RWPE2 (cell line): ENCODE results near the gene CACNA1A.
"Not testable (repeated sequence)": the region's sequence is repeated elsewhere in the genome, so short reads cannot be mapped to it uniquely, and the experiment has no call there.

ENCODE experiments used
- ATAC-seq: fragments of 200-7000 bp; cut with Tn5 transposase; 3 replicates; pipeline ENCODE4 v1.9.1; 2021; ENCODE audit warnings: low read depth
- DNase-seq: peaks from one replicate; pipeline ENCODE4 v3.0.0-alpha.2; 2020; ENCODE audit warnings: low spot score
- H3K27ac ChIP-seq: fragments of 450-650 bp; 2 replicates; pipeline ENCODE4 v1.5.1; 2017; ENCODE audit warnings: mild to moderate bottlenecking; ENCODE audit not compliant: poor library complexity, severe bottlenecking
- H3K27me3 ChIP-seq: fragments of 250-450 bp; sonication (Bioruptor Pico); 2 replicates; pipeline ENCODE4 v1.5.1; 2021; ENCODE audit warnings: mild to moderate bottlenecking, moderate library complexity; ENCODE audit not compliant: insufficient read depth, poor library complexity, severe bottlenecking
- H3K36me3 ChIP-seq: fragments of 250-450 bp; sonication (Bioruptor Pico); 2 replicates; pipeline ENCODE4 v1.5.1; 2020; ENCODE audit warnings: low read depth, mild to moderate bottlenecking, moderate library complexity
- H3K4me1 ChIP-seq: fragments of 250-450 bp; sonication (Bioruptor Pico); 2 replicates; pipeline ENCODE4 v1.5.1; 2021; ENCODE audit warnings: mild to moderate bottlenecking, moderate library complexity; ENCODE audit not compliant: insufficient read depth, poor library complexity, severe bottlenecking
- H3K4me3 ChIP-seq: fragments of 250-450 bp; sonication (Bioruptor Pico); 2 replicates; pipeline ENCODE4 v1.5.1; 2021; ENCODE audit warnings: mild to moderate bottlenecking, moderate library complexity; ENCODE audit not compliant: severe bottlenecking
- H3K9me3 ChIP-seq: fragments of 250-450 bp; sonication (Bioruptor Pico); 2 replicates; pipeline ENCODE4 v1.5.1; 2021; ENCODE audit warnings: mild to moderate bottlenecking, moderate library complexity; ENCODE audit not compliant: severe bottlenecking
- CTCF ChIP-seq: fragments of 450-650 bp; IDR thresholded peaks from one replicate; pipeline ENCODE4 v1.5.1; 2017; ENCODE audit warnings: mild to moderate bottlenecking, moderate library complexity; ENCODE audit not compliant: poor library complexity, severe bottlenecking

The CACNA1A gene

GRCh38 chr19:13262450-13262849, 243.8 kb downstream of the CACNA1A start:
- no peak for DNase-seq
- H3K27ac ChIP-seq, result no peak overlapping the region
- ATAC-seq, result peak; percentile 35; the same call in 1 of the 3 replicates
- no peaks in the 10 kb centered on the region for H3K4me1 ChIP-seq
- no peaks in the 10 kb centered on the region for H3K36me3 ChIP-seq
- peaks cover 4% of the 10 kb centered on the region for H3K9me3 ChIP-seq
- no peak overlapping the region for H3K4me3 ChIP-seq
- TF ChIP-seq CTCF, result peak; percentile 77
- no peaks in the 10 kb centered on the region for H3K27me3 ChIP-seq

- ATAC-seq, result peak; percentile 83
- H3K27ac ChIP-seq, result no peak overlapping the region
- DNase-seq, result no peak
- H3K9me3 ChIP-seq, result peaks cover 6% of the 10 kb centered on the region
- no peak overlapping the region for H3K4me3 ChIP-seq
- no peaks in the 10 kb centered on the region for H3K36me3 ChIP-seq
- no peaks in the 10 kb centered on the region for H3K27me3 ChIP-seq
- TF ChIP-seq CTCF, result no peak
- H3K4me1 ChIP-seq, result no peaks in the 10 kb centered on the region
These were observed 245.2 kb downstream of the CACNA1A start for GRCh38 chr19:13260883-13261653.

- TF ChIP-seq CTCF, result no peak
- Histone ChIP-seq H3K9me3 (peaks cover 6% of the 10 kb centered on the region), H3K4me1 (no peaks in the 10 kb centered on the region), H3K27me3 (no peaks in the 10 kb centered on the region), H3K27ac (no peak overlapping the region), H3K36me3 (no peaks in the 10 kb centered on the region), H3K4me3 (no peak overlapping the region)
- ATAC-seq, result no peak
- no peak for DNase-seq
These were observed 249.4 kb downstream of the CACNA1A start for GRCh38 chr19:13256918-13257317.

- not testable (repeated sequence) for H3K27me3 ChIP-seq, ATAC-seq
These were observed 249.9 kb downstream of the CACNA1A start for GRCh38 chr19:13256398-13256797.

GRCh38 chr19:13255719-13256059, 250.6 kb downstream of the CACNA1A start:
- no peak for DNase-seq
- Histone ChIP-seq H3K27me3 (no peaks in the 10 kb centered on the region), H3K36me3 (no peaks in the 10 kb centered on the region), H3K4me1 (no peaks in the 10 kb centered on the region), H3K9me3 (peaks cover 4% of the 10 kb centered on the region), H3K27ac (no peak overlapping the region), H3K4me3 (no peak overlapping the region)
- no peak for TF ChIP-seq CTCF
- no peak for ATAC-seq

More at GRCh38 chr19:13256398-13256797, 249.9 kb downstream of the CACNA1A start:
- H3K9me3 ChIP-seq, H3K4me3 ChIP-seq, DNase-seq, H3K27ac ChIP-seq, H3K36me3 ChIP-seq, H3K4me1 ChIP-seq: not testable (repeated sequence)
